ENCODE measurements around the gene MYT1.
A peak's percentile ranks its signal among the peaks of the same experiment; 100 is the strongest.

Gene MYT1

GRCh38 chr20:64151633-64152530, 12.4 kb upstream of the MYT1 start:
- Histone ChIP-seq H3K4me3 (ENCODE audit: insufficient read length, low read depth) (no peak overlapping the region), H3K9ac (ENCODE audit: insufficient read length, low read depth) (no peak overlapping the region), H3K4me1 (ENCODE audit: insufficient read depth, insufficient read length) (peaks cover 32% of the 10 kb centered on the region), H3K36me3 (ENCODE audit: insufficient read depth, insufficient read length, low read length) (no peaks in the 10 kb centered on the region), H3K27me3 (ENCODE audit: insufficient read depth, insufficient read length) (no peaks in the 10 kb centered on the region), H3K9me3 (ENCODE audit: insufficient read depth, low read length) (peaks cover 18% of the 10 kb centered on the region; the same call in 1 of the 2 replicates)
- DNase-seq (ENCODE audit: low read depth, low spot score): peak; percentile 44
- TF ChIP-seq ZNF274 (IDR thresholded peaks at IDR 0.05; ENCODE audit: low read depth, low read length) (no peak), SUZ12 (IDR thresholded peaks at IDR 0.05; ENCODE audit: extremely low read depth, insufficient read depth, insufficient read length) (no peak)

DNA sequence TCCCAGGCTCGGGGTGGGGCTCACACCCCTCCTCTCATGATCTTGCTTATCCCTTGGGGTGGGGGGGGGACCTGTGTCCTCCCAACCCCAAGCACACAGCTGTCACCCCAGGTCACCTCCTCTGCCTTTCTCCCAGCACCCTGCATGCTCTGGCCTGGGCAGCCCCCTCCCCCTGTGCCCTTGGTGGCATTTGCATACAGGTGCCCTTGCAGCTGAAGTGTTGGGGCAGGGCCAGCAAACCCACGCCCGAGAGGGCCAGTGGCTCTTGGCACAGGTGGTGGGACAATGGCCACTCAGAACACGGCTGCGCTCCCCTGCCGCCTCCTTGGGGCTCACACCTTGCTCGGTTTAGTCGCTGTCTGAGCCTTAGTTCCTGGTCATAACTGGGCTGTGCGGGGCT, 11.3 kb upstream of the MYT1 start:
- H3K27me3 ChIP-seq (ENCODE audit: insufficient read depth, insufficient read length): no peaks in the 10 kb centered on the region
- H3K9ac ChIP-seq (ENCODE audit: insufficient read length, low read depth): peak overlapping the region; percentile 51
- no peak for DNase-seq (ENCODE audit: low read depth, low spot score)
- H3K9me3 ChIP-seq (ENCODE audit: insufficient read depth, low read length): peaks cover 18% of the 10 kb centered on the region; the same call in 1 of the 2 replicates
- TF ChIP-seq SUZ12 (IDR thresholded peaks at IDR 0.05; ENCODE audit: extremely low read depth, insufficient read depth, insufficient read length): no peak
- TF ChIP-seq YY1 (IDR thresholded peaks at IDR 0.05; ENCODE audit: insufficient read depth, insufficient read length): no peak
- H3K4me1 ChIP-seq (ENCODE audit: insufficient read depth, insufficient read length): peaks cover 30% of the 10 kb centered on the region
- H3K4me3 ChIP-seq (ENCODE audit: insufficient read length, low read depth): no peak overlapping the region
- no peaks in the 10 kb centered on the region for H3K36me3 ChIP-seq (ENCODE audit: insufficient read depth, insufficient read length, low read length)

DNA sequence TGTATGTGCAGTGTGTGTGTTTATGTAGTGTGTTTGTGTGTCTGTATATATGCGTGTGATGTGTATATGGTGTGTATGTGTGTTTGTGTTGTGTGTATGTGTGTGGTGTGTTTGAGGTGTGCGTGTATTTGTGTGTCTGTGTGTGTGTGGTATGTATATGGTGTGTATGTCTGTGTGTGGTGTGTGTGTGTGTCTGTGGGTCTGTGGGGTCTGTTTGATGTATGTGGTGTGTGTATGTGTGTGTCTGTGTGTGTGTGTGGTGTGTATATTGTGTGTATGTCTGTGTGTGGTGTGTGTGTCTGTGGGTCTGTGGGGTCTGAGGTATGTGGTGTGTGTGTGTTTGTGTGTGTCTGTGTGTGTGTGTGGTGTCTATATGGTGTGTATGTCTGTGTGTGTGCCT, 10.8 kb upstream of the MYT1 start:
- DNase-seq (ENCODE audit: low read depth, low spot score): no peak
- H3K9ac ChIP-seq (ENCODE audit: insufficient read length, low read depth): peak overlapping the region; percentile 51
- TF ChIP-seq ZNF274 (IDR thresholded peaks at IDR 0.05; ENCODE audit: low read depth, low read length) (no peak), YY1 (IDR thresholded peaks at IDR 0.05; ENCODE audit: insufficient read depth, insufficient read length) (no peak), SUZ12 (IDR thresholded peaks at IDR 0.05; ENCODE audit: extremely low read depth, insufficient read depth, insufficient read length) (no peak)
- H3K27me3 ChIP-seq (ENCODE audit: insufficient read depth, insufficient read length): no peaks in the 10 kb centered on the region
- H3K4me3 ChIP-seq (ENCODE audit: insufficient read length, low read depth): no peak overlapping the region
- H3K9me3 ChIP-seq (ENCODE audit: insufficient read depth, low read length): peaks cover 18% of the 10 kb centered on the region; the same call in 1 of the 2 replicates
- H3K36me3 ChIP-seq (ENCODE audit: insufficient read depth, insufficient read length, low read length): no peaks in the 10 kb centered on the region
- H3K4me1 ChIP-seq (ENCODE audit: insufficient read depth, insufficient read length): peaks cover 30% of the 10 kb centered on the region

GRCh38 chr20:64153861-64154589, 10.2 kb upstream of the MYT1 start:
- H3K9ac ChIP-seq (ENCODE audit: insufficient read length, low read depth): no peak overlapping the region

DNA sequence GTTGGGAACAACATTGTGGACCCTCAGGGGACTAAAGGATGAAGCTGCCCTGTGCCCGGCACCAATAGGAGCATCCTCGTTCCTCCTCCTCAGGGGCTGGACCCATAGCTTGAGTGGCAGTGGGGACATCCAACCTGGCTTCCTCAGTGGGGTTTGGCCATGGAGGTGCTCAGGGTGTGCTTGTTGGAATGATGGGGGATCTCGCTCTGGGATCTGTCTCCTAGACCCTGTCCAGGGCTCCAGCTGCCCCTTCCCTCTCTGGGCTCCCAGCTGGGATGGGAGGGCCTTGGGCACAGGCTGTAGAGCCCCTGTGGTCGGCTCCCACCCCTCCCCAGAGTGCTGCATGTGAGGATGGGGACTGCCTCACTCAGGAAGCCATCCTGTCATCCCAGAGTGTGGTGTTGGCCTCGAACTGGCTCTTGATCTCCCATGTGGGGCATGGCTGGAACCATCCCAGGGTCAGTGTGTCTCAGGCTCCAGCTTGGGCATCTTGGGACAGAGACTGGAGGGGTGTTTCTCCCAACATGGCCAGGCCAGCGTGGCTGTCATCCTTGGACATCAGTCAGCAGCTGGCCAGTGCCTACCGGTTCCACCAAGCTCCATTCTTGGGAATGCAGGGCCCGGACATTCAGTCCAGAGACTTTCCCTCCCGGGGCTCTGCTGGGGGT, 9.5 kb upstream of the MYT1 start:
- no peak for TF ChIP-seq YY1 (IDR thresholded peaks at IDR 0.05; ENCODE audit: insufficient read depth, insufficient read length)
- no peak for DNase-seq (ENCODE audit: low read depth, low spot score)
- H3K9ac ChIP-seq (ENCODE audit: insufficient read length, low read depth): no peak overlapping the region
- no peaks in the 10 kb centered on the region for H3K36me3 ChIP-seq (ENCODE audit: insufficient read depth, insufficient read length, low read length)
- H3K4me3 ChIP-seq (ENCODE audit: insufficient read length, low read depth): no peak overlapping the region
- peaks cover 14% of the 10 kb centered on the region; the same call in 1 of the 2 replicates for H3K9me3 ChIP-seq (ENCODE audit: insufficient read depth, low read length)
- peaks cover 36% of the 10 kb centered on the region for H3K4me1 ChIP-seq (ENCODE audit: insufficient read depth, insufficient read length)
- H3K27me3 ChIP-seq (ENCODE audit: insufficient read depth, insufficient read length): no peaks in the 10 kb centered on the region

More at GRCh38 chr20:64153861-64154589, 10.2 kb upstream of the MYT1 start:
- no peaks in the 10 kb centered on the region for H3K36me3 ChIP-seq (ENCODE audit: insufficient read depth, insufficient read length, low read length)
- no peaks in the 10 kb centered on the region for H3K27me3 ChIP-seq (ENCODE audit: insufficient read depth, insufficient read length)
- TF ChIP-seq SUZ12 (IDR thresholded peaks at IDR 0.05; ENCODE audit: extremely low read depth, insufficient read depth, insufficient read length) (no peak), ZNF274 (IDR thresholded peaks at IDR 0.05; ENCODE audit: low read depth, low read length) (no peak), YY1 (IDR thresholded peaks at IDR 0.05; ENCODE audit: insufficient read depth, insufficient read length) (no peak)
- H3K4me1 ChIP-seq (ENCODE audit: insufficient read depth, insufficient read length): peaks cover 30% of the 10 kb centered on the region
- no peak overlapping the region for H3K4me3 ChIP-seq (ENCODE audit: insufficient read length, low read depth)
- H3K9me3 ChIP-seq (ENCODE audit: insufficient read depth, low read length): peaks cover 18% of the 10 kb centered on the region; the same call in 1 of the 2 replicates
- DNase-seq (ENCODE audit: low read depth, low spot score): no peak

GRCh38 chr20:64155258-64156135, 8.8 kb upstream of the MYT1 start:
- peaks cover 7% of the 10 kb centered on the region; the same call in 1 of the 2 replicates for H3K9me3 ChIP-seq (ENCODE audit: insufficient read depth, low read length)
- H3K4me3 ChIP-seq (ENCODE audit: insufficient read length, low read depth): no peak overlapping the region
- no peak for TF ChIP-seq SUZ12 (IDR thresholded peaks at IDR 0.05; ENCODE audit: extremely low read depth, insufficient read depth, insufficient read length)
- TF ChIP-seq ZNF274 (IDR thresholded peaks at IDR 0.05; ENCODE audit: low read depth, low read length): no peak
- no peak for TF ChIP-seq YY1 (IDR thresholded peaks at IDR 0.05; ENCODE audit: insufficient read depth, insufficient read length)
- DNase-seq (ENCODE audit: low read depth, low spot score): no peak
- no peak overlapping the region for H3K9ac ChIP-seq (ENCODE audit: insufficient read length, low read depth)
- H3K36me3 ChIP-seq (ENCODE audit: insufficient read depth, insufficient read length, low read length): no peaks in the 10 kb centered on the region
- peaks cover 2% of the 10 kb centered on the region for H3K27me3 ChIP-seq (ENCODE audit: insufficient read depth, insufficient read length)
- H3K4me1 ChIP-seq (ENCODE audit: insufficient read depth, insufficient read length): peaks cover 44% of the 10 kb centered on the region
